AG04449 (cell line): ENCODE data around the gene IPO5.

ENCODE experiments used
- CTCF ChIA-PET: fragments of 350-600 bp; formaldehyde crosslinking; extraction: SDS; loops from one replicate; lab custom pipeline; 2021; ENCODE audit warnings: antibody characterized with exemption; lab: Yijun Ruan, JAX
- POLR2A ChIA-PET: fragments of 400-600, 350-600 bp; formaldehyde crosslinking; extraction: SDS; loops from one replicate; lab custom pipeline; 2020; ENCODE audit warnings: antibody characterized with exemption, inconsistent platforms; lab: Yijun Ruan, JAX
- DNase-seq: peaks from one replicate; pipeline ENCODE4 v3.0.0-alpha.2; 2010; ENCODE audit warnings: low read depth, low spot score
- H3K4me3 ChIP-seq: 2 replicates; pipeline ENCODE4 v1.5.1; 2011; ENCODE audit warnings: low read depth, mild to moderate bottlenecking, control low read depth, low read length
- CTCF ChIP-seq: IDR thresholded peaks from one replicate; pipeline ENCODE4 v1.5.1; 2011; ENCODE audit warnings: mild to moderate bottlenecking, moderate library complexity, low read length, control low read depth, inconsistent platforms; ENCODE audit not compliant: insufficient read depth; ENCODE audit errors: missing control alignments

The IPO5 gene

GRCh38 chr13:98060282-98060681 is 106.8 kb downstream of the IPO5 start:
- no peak for TF ChIP-seq CTCF
- ChIA-PET CTCF (no interaction called here), POLR2A (no interaction called here)
- no peak overlapping the region for H3K4me3 ChIP-seq
- DNase-seq, result no peak

- ChIA-PET POLR2A (no interaction called here), CTCF (no interaction called here)
- H3K4me3 ChIP-seq, result no peak overlapping the region
- no peak for DNase-seq
- TF ChIP-seq CTCF, result no peak
Observed at GRCh38 chr13:98065468-98065867, 112.0 kb downstream of the IPO5 start.

DNA sequence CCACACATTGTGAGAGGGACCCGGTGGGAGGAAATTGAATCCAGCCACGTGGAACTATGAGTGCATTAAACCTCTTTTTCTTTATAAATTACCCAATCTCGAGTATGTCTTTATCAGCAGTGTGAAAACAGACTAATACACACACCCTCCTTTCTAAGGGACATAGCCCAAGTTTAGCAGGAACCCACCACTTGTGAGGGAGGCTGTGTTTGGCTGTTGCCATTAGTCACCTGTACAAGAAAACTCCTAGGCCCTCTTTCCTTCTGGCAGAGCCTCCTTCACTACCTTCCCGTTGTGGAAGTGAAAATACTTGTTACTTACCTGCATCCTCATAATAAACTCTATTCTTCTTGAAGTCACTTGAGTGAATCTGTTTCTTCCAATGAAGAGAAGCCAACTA is 113.2 kb downstream of the IPO5 start:
- ChIA-PET CTCF (interaction anchor here (1.1 kb wide), 1 partner anchor 17 kb away, joined by 3 read pairs; no protein-coding TSS in a partner anchor), POLR2A (no interaction called here)
- no peak for DNase-seq
- no peak overlapping the region for H3K4me3 ChIP-seq
- TF ChIP-seq CTCF, result no peak

DNA sequence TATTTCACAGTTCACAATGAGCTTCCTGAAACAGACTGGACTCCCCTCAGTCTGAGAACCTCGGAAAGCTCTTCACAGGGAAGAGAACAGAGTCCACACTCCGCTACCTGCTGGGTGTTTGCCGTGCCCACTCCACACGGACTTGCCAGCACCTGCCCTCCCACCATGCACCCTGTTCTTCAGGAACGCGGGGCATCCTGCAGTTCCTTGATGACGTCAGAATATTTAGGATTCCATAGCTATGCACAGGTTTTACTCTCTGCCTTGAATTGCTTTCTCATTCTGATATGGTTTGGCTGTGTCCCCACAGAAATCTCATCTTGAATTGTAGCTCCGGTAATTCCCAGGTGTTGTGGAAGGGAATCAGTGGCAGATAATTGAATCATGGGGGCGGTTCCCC is 115.0 kb downstream of the IPO5 start:
- ChIA-PET CTCF (interaction anchor here (0.7 to 0.9 kb wide), 2 partner anchors 19 to 35 kb away, joined by 3 to 4 read pairs; no protein-coding TSS in a partner anchor), POLR2A (no interaction called here)
- TF ChIP-seq CTCF, result no peak
- H3K4me3 ChIP-seq, result no peak overlapping the region
- DNase-seq, result no peak

GRCh38 chr13:98069985-98070384 is 116.5 kb downstream of the IPO5 start:
- no peak for TF ChIP-seq CTCF
- no peak for DNase-seq
- ChIA-PET POLR2A (no interaction called here), CTCF (no interaction called here)
- H3K4me3 ChIP-seq, result no peak overlapping the region

- no peak overlapping the region for H3K4me3 ChIP-seq
- POLR2A ChIA-PET, result no interaction called here
- TF ChIP-seq CTCF, result no peak
- CTCF ChIA-PET, result no interaction called here
- no peak for DNase-seq
Observed at GRCh38 chr13:98071316-98071715, 117.8 kb downstream of the IPO5 start.
